GM12865 (cell line): Measurements from ENCODE around the gene MNAT1.
"Not testable (repeated sequence)": the region's sequence is repeated elsewhere in the genome, so short reads cannot be mapped to it uniquely, and the experiment has no call there.

Experiments
- DNase-seq: peaks from one replicate; pipeline ENCODE4 v3.0.0; 2010; ENCODE audit warnings: low read depth
- H3K4me3 ChIP-seq: 2 replicates; pipeline ENCODE4 v1.5.1; 2011; ENCODE audit warnings: mild to moderate bottlenecking, low read depth, low read length, control low read depth
- CTCF ChIP-seq: IDR thresholded peaks from 2 replicates; pipeline ENCODE4 v1.5.1; 2011; ENCODE audit warnings: low read length, control low read depth, low read depth, inconsistent platforms; ENCODE audit not compliant: insufficient read depth; ENCODE audit errors: missing control alignments

MNAT1 gene

GRCh38 chr14:60878121-60878520 lies 143.6 kb downstream of the MNAT1 start:
- DNase-seq, result no peak
- no peak for TF ChIP-seq CTCF
- no peak overlapping the region for H3K4me3 ChIP-seq

GRCh38 chr14:60878536-60878935 lies 144.0 kb downstream of the MNAT1 start:
- no peak for TF ChIP-seq CTCF
- DNase-seq, result no peak

GRCh38 chr14:60882219-60882618 lies 147.7 kb downstream of the MNAT1 start:
- no peak for TF ChIP-seq CTCF
- DNase-seq, result no peak
- no peak overlapping the region for H3K4me3 ChIP-seq

More at GRCh38 chr14:60878536-60878935, 144.0 kb downstream of the MNAT1 start:
- H3K4me3 ChIP-seq, result no peak overlapping the region

- DNase-seq, result no peak
- no peak for TF ChIP-seq CTCF
- H3K4me3 ChIP-seq, result no peak overlapping the region
Observed at GRCh38 chr14:60884134-60884533, 149.6 kb downstream of the MNAT1 start.

GRCh38 chr14:60890636-60891035 lies 156.1 kb downstream of the MNAT1 start:
- DNase-seq, result not testable (repeated sequence)

GRCh38 chr14:60893911-60894310 lies 159.3 kb downstream of the MNAT1 start:
- no peak overlapping the region for H3K4me3 ChIP-seq
- TF ChIP-seq CTCF, result no peak
- DNase-seq, result no peak

More at GRCh38 chr14:60890636-60891035, 156.1 kb downstream of the MNAT1 start:
- not testable (repeated sequence) for H3K4me3 ChIP-seq

- no peak for DNase-seq
- TF ChIP-seq CTCF, result no peak
Observed at GRCh38 chr14:60904381-60904780, 169.8 kb downstream of the MNAT1 start.

GRCh38 chr14:60905923-60906322 lies 171.4 kb downstream of the MNAT1 start:
- no peak overlapping the region for H3K4me3 ChIP-seq
- DNase-seq, result no peak
- no peak for TF ChIP-seq CTCF

More at GRCh38 chr14:60904381-60904780, 169.8 kb downstream of the MNAT1 start:
- no peak overlapping the region for H3K4me3 ChIP-seq
